NCI-H2227 treated with DMSO at 0.1 percent for 48 hours (cell line): ENCODE data around the gene CACNA1A.
"Not testable (repeated sequence)": the region's sequence is repeated elsewhere in the genome, so short reads cannot be mapped to it uniquely, and the experiment has no call there.

ENCODE experiments used
- DNase-seq: peaks from one replicate; lab custom pipeline; 2025; lab: John Stamatoyannopoulos, UW

Gene CACNA1A

DNA sequence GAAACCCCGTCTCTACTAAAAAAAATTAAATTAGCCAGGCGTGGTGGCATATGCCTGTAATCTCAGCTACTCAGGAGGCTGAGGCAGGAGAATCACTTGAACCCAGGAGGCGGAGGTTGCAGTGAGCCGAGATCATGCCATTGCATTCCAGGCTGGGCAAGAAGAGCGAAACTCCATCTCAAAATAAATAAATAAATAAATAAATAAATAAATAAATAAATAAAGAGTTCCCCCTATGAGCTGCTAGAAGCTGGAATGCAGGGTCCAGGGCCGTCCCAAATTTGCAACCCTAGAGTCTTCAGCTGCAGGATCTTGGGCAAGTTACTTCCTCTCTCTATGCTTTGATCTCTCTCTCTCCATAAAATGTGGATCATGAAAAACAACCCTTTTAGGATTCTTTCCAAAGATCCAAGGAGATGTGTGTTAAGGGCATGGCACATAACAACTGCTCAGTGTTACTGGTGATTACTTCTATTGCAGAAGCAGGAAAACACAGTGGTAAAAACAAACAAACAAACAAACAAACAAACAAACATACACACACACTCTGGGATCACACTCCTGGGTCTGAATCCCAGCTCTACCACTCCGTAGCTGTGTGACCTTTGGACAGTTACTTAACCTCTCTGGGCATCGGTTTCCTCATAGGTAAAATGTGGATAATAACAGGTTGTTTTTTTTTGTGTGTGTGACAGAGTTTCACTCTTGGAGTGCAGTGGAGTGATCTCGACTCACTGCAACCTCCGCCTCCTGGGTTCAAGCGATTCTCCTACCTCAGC lies 78.8 kb downstream of the CACNA1A start:
- DNase-seq = no peak

- DNase-seq = not testable (repeated sequence)
Measured at GRCh38 chr19:13425875-13426274, 80.4 kb downstream of the CACNA1A start.

GRCh38 chr19:13425151-13425550 lies 81.1 kb downstream of the CACNA1A start:
- DNase-seq = no peak

GRCh38 chr19:13420780-13421179 lies 85.5 kb downstream of the CACNA1A start:
- no peak for DNase-seq

DNA sequence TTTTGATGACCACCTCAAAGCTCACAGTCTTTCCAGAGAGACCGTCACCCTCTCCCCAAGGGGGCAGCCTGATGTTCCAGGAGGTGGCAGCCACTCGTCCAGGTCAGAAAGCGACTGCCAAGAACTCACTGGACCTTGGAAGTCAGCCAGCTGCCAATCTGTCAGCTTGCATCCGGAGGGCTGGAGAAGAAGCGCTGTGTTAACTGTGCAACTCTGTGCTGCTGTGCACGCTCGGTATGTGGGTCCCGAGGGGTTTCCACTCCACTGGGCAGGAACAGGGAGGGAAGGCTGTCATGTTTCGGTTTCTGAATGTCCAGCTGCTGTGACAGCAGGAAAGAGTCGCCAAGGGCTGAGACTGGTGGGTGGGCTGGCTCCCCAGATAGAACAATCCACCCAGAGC lies 89.2 kb downstream of the CACNA1A start:
- DNase-seq = no peak

DNA sequence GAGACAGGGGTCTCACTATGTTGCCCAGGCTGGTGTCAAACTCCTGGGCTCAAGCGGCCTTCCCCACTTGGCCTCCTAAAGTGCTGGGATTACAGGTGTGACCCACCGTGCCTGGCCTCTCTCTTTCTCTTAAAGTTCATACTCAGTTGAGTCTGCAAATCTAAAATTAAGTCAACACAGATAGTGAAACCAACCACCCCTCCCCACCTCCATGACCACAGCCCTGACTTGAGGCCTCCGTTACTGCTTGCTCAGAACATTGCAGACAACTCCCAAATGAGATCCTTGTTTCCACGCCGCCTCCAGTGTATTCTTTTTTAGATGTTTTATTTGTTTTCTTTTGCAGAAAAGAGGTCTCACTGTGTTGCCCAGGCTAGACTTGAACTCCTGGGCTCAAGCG lies 94.4 kb downstream of the CACNA1A start:
- no peak for DNase-seq

- no peak for DNase-seq
Measured at GRCh38 chr19:13410946-13411345, 95.3 kb downstream of the CACNA1A start.

DNA sequence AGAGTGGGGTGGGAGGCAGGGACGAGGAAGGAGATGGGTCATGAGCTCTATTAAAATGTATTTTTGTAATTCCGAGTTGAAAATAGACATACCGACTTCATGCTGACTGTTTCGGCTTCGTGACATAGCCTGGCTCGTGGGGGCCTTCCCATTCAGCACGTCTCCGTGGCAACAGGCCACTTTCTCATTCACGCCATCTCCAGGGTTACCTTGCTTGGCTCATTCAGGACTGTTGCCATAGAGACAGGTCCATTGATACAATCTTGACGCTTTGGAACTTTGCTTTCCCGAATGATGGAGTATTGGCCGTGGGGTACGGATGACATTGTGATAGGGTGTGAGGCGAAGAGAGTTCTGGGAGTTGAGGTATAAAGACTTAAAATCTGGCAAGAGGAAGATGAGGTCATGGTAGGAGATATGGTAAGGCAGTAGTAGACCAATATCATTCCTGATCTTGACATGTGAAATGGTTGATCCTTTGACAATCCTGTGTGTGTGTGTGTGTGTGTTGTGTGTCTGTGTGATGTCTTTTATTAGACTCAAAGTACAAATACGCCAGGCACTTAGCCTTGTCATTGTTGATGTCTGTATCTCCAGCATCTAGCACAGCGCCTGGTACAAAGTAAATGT lies 97.3 kb downstream of the CACNA1A start:
- no peak for DNase-seq

- DNase-seq = no peak
Measured at GRCh38 chr19:13404236-13404635, 102.0 kb downstream of the CACNA1A start.

DNA sequence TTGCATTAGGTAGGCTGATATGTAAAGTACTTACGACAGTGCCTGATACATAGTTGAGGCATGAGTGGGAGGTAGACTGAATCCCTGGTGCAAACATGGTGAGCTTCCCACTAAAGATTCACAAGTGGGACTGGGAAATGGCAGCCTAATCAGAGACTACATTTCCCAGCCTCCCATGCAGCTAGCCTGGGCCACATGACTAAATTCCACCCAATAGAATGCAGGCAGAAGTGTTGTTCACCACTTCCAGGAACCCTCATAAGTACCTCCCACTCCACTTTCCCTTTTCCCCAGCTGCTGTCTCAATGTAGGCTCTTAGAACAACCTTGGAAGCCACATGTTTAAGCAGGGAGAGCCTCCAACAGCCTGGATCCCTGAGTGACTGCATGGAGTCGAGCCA lies 104.9 kb downstream of the CACNA1A start:
- DNase-seq = no peak

DNA sequence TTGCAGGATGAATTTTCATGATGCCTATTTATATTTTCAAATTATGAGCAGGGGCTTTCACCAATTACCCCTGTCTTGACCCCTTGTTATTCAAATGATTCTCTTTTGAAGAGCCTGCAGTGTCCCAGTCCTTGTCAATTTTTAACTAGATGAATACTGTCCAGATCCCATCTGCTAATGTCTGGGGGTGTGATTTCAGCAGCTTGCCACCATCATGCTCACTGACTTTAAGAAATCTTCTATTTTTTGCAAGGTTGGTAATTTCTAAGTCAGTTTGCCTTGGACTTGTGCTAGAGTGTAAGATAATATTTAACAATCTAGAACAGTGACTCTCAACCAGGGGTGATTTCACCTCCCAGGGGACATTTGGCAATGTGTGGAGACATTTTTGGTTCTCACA lies 106.0 kb downstream of the CACNA1A start:
- DNase-seq = no peak

DNA sequence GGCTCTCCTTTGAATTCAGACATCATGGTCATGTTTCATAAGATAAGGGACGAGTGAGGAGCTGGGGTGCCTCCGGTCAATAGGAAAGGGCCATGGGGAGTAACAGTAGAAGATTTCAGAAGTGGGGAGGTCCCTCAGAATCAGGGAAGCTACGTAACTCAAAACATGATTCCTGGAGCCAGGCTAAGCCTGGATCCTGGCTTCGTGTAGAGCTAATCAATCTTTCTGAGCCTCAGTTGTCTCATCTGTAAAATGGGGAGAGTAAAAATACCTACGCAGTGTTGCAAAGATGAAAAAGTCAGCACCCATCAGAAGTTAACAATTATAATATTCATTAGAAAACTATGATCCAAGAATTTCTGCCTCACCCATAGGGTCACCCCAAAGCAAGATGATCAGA lies 106.5 kb downstream of the CACNA1A start:
- no peak for DNase-seq

DNA sequence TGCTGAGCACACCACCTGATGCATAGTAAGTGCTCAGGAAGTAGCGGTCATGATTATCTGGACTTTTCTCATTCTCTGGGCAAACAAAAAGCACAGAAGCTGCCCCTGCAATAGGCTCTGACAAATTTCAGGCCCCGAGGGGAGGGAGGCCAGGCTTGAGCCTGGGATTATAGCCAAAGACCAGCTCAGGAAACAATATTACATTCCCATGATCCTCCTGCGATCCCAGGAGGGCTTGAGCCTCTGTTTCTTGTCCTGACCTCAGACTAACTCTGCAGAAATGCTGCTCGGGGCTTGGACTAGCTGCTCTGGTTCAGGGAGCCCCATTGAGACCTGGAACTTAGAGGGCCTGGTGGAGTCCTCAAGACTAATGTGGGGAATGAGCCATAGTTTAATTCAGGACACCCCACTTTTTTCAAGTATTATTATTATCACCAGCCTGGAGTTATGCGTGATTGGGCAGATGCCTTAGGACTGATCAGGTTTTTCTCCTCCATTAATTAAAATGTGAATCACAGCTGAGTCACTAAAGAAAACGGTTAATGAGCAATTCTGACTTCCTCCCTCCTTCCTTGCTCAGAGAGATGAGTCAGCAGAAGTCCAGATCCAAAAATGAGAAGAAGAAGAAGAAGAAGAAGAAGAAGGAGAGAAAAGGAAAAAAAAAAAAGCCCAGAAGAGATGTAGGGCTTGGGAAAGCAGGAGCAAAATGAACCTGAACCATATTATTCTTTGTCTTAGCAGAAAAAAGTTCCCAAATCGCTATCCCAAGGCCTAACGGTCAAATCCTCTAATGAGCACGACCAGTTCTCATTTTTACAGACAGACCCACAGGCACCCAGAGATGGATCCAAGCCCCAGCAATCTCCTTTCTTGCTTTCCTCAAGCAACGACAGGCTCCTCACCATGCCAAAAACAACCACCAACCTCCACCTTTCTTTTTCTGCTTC lies 107.2 kb downstream of the CACNA1A start:
- no peak for DNase-seq

GRCh38 chr19:13398182-13398581 lies 108.1 kb downstream of the CACNA1A start:
- DNase-seq = no peak

DNA sequence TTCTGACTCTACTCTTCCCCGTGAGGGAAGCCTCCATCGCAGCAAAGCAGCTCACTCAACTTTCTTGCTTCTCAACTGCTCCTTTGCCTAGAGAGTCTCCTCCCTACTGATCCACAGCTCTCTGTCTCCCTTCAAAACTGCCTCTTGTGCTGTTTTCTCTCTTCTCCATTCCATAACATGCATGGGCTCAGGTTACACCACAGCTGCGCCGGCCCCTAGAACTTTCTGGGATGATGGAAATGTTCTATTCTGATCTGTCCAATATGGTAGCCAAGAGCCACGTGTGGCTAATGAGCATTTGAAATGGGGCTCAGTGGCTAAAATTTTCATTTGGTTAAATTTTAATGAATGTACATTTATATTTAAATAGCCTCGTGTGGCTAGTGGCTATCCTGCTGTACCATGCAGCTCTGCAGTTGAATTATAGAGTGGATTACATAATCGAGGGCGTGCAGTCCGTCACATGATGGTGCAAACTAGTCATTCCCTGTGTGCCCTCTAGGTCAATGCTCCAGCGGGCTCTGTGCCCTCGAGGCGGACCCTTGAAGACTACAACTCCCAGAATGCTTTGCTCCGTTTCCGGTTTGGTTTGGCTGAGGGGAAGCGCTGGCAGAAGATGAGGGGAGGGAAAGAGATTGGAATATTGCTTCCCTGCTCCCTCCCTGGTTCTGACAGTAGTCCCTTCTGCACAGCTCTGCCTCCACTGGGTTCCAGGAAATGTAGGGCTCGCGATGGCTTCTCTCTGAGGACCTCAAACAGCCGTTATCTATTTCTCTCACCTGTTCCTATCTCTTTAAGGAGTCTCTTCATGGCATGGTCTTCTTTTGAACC lies 109.8 kb downstream of the CACNA1A start:
- peak; percentile 18 for DNase-seq

- DNase-seq = no peak
Measured at GRCh38 chr19:13382633-13382938, 123.7 kb downstream of the CACNA1A start.

DNA sequence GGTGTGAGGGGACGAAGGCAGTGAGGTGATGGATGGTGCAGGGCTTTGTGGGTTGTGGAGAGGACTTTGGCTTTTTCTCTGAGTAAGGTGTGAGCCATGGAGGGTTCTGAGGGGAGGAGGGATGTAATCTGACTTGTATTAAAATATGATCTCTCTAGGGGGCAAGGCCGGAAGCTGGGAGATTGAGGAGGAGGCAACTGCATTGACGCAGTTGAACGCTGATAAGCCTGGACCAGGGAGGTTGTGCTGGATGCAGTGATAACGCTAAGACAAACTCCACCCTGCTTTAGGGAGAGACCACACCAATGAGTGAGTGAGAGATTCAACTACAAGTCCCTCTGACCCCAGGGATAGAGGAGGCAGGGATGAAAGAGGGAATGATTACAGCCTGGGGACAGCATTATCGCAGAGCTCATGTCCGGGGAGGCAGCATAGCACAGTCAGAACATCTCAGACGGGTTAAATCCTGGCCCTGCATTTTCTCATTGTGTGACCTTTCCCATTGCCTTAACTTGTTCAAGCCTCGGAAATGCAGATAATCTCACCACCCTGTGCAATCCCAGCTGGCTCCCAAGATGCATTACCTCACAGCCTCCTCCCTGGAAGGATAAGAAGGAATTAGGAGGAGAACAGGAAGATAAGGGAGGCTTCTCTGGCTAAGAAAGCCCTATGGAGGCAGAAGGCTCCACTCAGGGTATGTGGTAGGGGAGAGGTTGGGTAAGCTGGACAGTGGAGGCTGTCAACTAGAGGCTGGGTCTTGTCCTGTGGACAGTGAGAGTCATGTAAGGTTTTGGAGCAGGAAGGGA lies 124.2 kb downstream of the CACNA1A start:
- DNase-seq = no peak

DNA sequence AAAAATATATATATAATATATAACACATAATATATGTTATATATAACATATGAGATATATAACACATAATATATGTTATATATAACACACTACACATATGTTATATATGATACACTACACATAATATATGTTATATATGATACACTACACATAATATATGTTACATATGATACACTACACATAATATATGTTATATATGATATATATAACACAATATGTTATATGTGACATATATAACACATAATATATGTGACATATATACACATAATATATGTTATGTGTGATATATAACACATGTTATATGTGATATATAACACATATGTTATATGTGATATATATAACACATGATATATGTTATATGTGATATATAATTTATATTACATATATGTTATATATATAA lies 129.7 kb downstream of the CACNA1A start:
- no peak for DNase-seq

- no peak for DNase-seq
Measured at GRCh38 chr19:13373599-13373998, 132.7 kb downstream of the CACNA1A start.

DNA sequence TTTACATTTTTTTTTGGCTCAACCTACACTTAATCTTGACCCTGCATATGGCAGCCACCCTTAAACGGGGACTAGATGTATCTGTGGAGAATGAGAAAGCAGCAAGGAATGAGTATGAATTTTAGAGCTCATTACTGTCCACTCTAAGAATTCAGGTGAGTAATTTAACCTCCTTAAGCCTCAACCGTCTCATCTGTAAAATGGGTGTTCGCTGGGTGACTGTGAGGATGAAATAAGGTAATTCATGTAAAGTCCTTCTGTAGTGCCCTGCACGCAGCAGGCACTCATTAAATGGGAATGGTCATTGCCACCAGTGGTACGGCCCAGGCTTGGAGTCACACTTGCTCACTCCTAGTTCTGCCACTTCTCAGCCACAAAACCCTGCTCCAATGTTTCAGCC lies 135.3 kb downstream of the CACNA1A start:
- DNase-seq = no peak

- DNase-seq = peak; percentile 30
Measured at GRCh38 chr19:13366529-13367143, 139.6 kb downstream of the CACNA1A start.
